HG03460 (cell line): ENCODE data around the gene CTBP1.
A peak's percentile ranks its signal among the peaks of the same experiment; 100 is the strongest.
"Not testable (repeated sequence)": the region's sequence is repeated elsewhere in the genome, so short reads cannot be mapped to it uniquely, and the experiment has no call there.

Experiments used
- ATAC-seq: cut with Tn5 transposase; IDR thresholded peaks from one replicate; pipeline ENCODE4 v1.9.1; 2021; ENCODE audit not compliant: unreplicated experiment

CTBP1 gene

GRCh38 chr4:1248245-1249147 lies at the start of gene CTBP1:
TSS of gene CTBP1 (minus strand) at chr4:1249130. CDS start at chr4:1241331, 7,799 bp downstream.
- ATAC-seq, result peak; percentile 27

GRCh38 chr4:1298461-1298860 lies 49.5 kb upstream of the CTBP1 start:
- ATAC-seq, result no peak

- ATAC-seq, result no peak
Measured at GRCh38 chr4:1297456-1298325, 48.8 kb upstream of the CTBP1 start.

- ATAC-seq, result no peak
Measured at GRCh38 chr4:1297023-1297395, 48.1 kb upstream of the CTBP1 start.

- no peak for ATAC-seq
Measured at GRCh38 chr4:1296324-1297022, 47.5 kb upstream of the CTBP1 start.

DNA sequence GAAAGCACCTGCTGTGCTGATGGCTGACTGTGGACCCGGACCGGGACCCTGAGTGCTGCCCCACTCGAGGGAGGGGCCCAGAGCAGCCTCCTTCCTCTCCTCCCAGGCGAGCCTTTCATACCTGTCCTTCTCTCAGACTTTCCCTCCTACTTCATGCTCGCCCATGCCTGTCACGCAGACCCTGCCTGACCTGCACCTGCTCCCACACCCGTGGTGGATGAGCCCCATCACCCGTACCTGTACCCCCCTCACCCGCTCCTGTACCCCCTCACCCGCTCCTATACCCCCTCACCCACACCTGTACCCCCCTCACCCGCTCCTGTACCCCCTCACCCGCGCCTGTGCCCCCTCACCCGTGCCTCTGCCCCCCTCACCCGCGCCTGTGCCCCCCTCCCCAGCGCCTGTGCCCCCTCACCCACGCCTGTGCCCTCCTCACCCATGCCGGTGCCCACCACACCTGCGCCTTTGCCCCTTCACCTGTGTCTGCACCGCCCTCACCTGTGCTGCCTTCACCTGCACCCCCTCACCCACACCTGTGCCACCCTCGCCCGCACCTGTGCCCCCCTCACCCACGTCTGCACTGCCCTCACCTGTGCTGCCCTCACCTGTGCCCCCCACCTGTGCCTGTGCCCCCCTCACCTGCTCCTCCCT lies 46.6 kb upstream of the CTBP1 start:
- ATAC-seq, result no peak

DNA sequence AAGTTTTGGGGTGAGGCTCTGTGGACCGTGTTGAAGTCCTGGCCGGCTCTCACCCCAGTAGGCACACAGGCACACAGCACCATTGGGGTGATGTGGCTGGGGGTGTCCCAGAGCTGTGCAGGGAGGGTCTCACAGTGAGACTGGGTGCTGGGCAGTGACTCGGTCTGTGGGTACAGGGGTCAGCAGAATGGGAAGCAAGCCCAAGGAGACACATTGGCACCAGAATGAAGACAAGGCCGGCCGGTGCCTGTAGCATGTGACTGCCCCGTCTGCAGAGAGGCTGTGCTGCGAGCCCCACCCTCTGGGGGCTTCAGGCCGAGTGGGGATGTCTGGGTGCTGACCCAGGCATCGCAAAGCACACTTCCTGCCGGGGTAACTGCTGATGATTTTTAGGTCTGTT lies 46.0 kb upstream of the CTBP1 start:
- no peak for ATAC-seq

DNA sequence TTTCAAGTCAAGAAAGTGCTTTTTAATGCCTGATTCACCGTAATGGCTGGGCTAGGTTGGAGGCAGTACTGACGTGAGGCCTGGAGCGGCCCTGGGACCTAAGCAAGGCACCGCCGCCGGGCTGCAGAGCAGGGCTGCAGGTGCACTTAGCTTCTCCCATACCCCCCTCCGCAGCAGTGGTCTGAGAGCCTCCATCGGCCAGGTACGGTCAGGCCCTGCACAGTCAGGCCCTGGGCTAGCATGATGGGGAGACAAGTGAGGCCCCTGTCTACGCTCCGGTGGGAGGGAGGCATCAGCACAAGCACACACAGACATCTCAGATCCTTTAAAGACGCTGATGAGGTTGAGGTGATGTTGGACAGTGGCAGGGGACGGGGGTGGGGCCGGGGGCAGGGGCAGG lies 45.5 kb upstream of the CTBP1 start:
- no peak for ATAC-seq

DNA sequence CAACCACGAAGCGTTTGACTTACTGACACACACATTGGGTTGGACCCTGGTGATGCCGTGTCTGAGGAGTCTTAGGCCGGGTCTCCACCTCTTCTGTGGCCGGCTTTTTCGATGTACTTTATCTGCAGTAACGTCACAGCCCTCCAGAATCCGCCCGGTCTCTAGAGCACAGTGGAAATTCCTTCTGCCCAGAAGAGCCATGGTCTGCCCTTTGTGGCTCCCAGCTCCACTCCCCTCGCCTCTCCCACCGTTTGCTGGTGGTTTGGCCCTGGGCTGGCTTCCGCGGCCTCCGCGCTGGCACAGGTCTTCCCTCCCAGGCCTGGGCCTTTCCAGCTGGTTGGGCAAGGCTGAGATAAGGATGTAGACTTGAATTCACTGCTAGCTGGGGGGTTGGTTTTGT lies 45.1 kb upstream of the CTBP1 start:
- ATAC-seq, result no peak

GRCh38 chr4:1293531-1293941 lies 44.6 kb upstream of the CTBP1 start:
- no peak for ATAC-seq

GRCh38 chr4:1292703-1293011 lies 43.7 kb upstream of the CTBP1 start:
- ATAC-seq, result not testable (repeated sequence)

DNA sequence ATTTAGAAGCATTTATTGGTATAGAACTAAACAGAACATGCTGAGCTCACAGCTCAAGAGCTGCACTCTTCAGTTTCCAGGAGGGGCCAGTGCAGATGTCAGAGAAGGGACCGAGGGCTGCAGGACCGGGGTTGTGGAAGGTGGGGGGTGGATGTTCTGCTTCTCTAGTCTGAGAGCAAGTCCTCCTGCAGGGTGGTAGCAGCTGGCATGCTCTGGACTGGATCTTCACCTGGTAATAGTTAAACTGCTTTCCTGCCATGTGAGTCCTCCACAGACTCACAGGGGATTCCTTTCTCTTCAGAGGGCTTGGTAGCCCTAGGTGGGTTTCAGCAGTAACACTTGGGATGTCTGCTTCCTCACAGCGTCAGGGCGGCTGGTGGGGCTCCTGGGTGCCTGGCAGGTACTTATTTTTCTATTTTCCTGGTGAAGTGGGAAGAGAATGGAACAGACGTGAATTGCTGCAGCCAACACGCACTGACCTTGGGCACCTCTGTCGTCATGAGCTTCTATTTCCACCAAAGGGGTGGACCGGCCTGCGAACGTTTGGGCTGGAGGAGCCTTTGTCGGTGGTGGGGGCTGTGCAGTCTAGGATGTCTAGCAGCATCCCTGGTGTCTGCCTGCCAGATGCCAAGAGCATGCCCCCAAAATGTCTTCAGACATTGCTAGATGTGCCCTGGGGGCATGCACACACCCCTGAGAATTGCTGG lies 43.2 kb upstream of the CTBP1 start:
- ATAC-seq, result no peak

DNA sequence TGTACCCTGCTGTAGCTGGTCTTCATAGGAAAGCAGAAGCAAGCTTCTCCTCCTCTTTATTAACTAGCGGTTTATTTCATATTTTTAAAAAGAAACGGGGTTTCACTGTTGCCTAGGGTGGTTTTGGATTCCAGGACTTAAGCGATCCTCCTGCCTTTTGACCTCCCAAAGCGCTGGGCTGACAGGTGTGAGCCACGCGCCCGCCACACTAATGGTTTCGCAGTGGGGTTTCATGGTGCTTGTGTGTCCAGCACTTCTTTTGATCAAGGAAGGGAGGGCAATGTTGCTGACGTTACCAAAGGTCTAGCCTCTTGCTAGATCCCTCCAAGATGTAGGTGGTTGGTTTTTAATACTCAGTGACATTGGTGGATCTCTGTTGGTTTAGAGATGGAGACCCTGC lies 42.2 kb upstream of the CTBP1 start:
- ATAC-seq, result no peak

DNA sequence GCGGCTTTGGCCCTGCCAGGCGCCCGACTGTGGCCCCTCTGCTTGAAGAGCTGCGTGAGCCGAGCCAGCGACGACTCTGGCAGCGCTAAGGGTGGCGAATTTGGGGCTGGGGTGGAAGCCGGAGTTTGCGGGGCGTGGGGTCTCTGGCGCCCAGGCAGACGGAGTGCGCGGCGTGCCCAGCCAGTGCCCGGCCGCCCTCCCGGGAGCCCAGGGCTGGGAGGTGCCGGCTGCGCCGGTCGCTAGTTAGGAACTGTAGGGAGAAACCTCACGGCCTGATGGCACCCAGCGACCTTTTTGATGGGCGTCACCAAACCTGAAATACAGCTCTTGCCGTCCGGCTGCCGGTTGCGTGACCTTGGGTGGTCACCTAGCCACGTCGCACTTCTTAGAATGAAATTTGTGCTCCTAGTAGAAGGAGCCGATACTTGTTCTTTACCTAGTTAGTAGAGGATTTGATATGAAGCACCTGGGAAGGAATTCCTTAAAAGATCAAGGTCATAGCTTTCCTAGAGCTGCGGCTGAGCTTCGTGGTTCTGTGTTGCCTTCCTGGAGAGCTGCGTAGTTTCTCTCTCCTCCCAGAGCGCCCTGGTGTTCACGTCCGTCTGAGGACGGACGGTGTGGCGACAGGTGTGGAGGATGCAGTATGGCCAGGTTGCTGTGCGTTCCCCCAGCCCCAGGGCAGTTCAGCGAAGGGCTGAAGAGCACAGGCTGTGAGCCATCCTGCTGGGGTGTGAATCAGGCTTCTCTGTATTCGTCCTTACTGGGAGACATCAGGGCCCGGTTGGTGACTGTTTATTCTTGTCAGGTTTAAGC lies 41.4 kb upstream of the CTBP1 start:
- ATAC-seq, result no peak

GRCh38 chr4:1289207-1290164 lies 40.6 kb upstream of the CTBP1 start, which contains the start of gene MAEA:
TSS of gene MAEA (plus strand) at chr4:1289891. CDS start at chr4:1289914, 23 bp downstream.
- peak; percentile 92 for ATAC-seq

DNA sequence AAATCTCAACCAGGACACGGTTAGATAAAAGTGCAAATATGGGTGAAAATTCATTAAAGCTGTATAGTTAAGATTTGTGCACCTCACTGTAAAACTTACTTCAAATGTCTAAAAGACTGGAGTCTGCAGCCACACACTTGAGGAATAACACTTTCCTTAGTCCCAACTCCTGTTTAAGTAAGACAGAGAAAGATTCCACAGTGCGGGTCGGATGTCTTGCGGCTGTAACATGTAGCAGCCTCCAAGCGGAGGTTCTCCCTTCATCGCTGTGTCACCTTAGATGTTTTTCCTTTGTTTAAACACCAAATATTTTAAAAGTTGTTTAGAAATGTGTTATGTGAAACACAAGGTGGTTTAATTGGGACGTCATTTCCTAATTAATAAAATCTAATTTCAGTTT lies 39.9 kb upstream of the CTBP1 start:
- no peak for ATAC-seq

DNA sequence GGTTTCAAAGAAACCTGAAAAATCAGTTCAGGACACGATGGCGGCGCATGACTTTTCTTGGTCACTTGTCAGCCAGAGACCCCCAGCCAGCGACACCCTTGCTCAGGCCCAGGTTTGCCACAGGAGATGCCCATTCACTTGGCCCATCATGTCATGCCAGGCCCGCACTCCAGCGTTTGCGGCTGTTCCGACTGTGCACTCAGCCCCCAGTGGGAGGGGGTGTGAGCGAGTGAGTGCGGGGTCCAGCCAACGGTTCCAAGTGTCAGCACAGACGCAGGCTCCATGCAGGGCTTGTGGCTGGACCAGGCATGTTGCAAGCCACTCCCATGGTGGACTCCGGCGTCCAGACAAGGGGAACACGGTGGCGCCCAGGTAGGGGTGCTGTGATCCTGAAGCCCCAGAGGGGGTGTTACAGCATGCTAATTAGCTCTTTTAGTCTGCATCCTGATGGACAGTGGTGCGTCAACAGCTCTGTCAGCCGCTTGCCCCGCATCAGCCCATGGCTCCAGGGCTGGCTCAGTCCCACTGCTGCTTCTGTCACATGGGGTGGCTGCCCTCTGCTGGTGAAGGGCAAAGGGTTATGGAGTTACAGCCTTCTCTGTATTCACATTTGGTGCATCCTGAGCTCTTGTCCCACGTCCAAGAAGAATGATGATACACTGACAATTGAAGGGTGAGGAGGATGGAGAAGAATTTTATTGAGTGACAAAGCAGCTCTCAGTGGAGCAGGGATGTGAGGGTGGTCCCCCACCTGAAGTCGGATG lies 37.0 kb upstream of the CTBP1 start:
- no peak for ATAC-seq
